HG03342 (cell line): ENCODE measurements around the gene C13orf46.

Source experiments
- ATAC-seq: cut with Tn5 transposase; IDR thresholded peaks from one replicate; pipeline ENCODE4 v1.9.1; 2021; ENCODE audit warnings: mild to moderate bottlenecking, moderate library complexity; ENCODE audit not compliant: unreplicated experiment

Gene C13orf46

GRCh38 chr13:113972451-113973217, 1.2 kb downstream of the C13orf46 start:
- ATAC-seq = no peak

- ATAC-seq = no peak
These were observed 2.2 kb downstream of the C13orf46 start for GRCh38 chr13:113971471-113972231.

- ATAC-seq = no peak
These were observed 2.9 kb downstream of the C13orf46 start for GRCh38 chr13:113970810-113971470.

- no peak for ATAC-seq
These were observed 3.8 kb downstream of the C13orf46 start for GRCh38 chr13:113969973-113970611.

DNA sequence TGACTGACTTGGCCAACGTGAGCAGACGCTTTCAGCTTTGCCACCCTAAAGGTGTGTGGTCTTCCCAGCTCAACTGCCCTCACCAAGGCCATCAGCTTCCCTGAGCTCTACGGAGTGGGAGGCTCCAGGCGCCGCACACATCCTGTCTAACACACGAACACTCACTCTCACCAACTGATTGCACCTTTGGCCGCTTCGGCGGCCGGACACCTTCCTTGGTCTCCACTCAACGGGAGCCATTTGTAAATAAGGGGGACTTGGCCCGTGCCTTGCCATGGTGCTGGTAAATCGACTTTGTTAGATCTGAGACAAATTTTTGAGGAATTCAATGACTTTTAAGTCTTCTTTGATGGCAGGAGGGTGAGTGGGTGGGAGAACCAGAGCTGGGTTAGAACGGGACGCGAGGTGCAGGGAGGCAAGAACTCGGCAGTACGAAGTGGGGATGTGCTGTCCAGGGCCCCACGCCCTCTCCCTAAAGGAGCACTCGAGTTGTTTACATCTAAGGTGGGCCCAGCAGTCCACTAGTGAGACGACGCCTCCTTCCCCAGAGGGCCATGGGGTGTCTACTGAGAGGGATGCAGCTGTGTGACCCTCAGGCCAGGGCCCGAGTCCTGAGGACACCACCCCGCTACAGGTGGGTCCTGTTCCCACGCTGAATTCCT, 4.4 kb downstream of the C13orf46 start:
- ATAC-seq = no peak

- no peak for ATAC-seq
These were observed 5.2 kb downstream of the C13orf46 start for GRCh38 chr13:113968463-113969310.

GRCh38 chr13:113967729-113968462, 6.0 kb downstream of the C13orf46 start:
- ATAC-seq = no peak

- ATAC-seq = no peak
These were observed 6.6 kb downstream of the C13orf46 start for GRCh38 chr13:113967206-113967720.

GRCh38 chr13:113965968-113966884, 7.7 kb downstream of the C13orf46 start:
- no peak for ATAC-seq

DNA sequence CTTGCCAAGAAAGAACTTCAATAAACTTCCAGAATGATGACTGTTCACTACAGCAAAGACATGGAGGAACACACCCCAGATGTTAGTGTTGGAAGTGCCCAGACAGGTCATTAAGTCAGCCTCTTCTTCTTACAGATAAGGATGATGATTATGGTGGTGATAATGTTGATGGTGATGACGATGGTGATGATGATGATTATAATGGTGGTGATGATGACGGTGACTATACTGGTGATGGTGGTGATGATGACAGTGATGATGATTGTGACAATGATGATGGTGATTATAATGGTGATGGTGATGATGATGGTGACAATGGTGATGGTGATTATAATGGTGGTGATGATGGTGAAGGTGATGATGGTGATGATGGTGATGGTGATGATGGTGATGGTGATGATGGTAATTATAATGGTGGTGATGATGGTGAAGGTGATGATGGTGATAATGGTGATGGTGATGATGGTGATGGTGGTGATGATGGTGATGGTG, 8.4 kb downstream of the C13orf46 start:
- ATAC-seq = no peak

- no peak for ATAC-seq
These were observed 9.5 kb downstream of the C13orf46 start for GRCh38 chr13:113964251-113964995.

DNA sequence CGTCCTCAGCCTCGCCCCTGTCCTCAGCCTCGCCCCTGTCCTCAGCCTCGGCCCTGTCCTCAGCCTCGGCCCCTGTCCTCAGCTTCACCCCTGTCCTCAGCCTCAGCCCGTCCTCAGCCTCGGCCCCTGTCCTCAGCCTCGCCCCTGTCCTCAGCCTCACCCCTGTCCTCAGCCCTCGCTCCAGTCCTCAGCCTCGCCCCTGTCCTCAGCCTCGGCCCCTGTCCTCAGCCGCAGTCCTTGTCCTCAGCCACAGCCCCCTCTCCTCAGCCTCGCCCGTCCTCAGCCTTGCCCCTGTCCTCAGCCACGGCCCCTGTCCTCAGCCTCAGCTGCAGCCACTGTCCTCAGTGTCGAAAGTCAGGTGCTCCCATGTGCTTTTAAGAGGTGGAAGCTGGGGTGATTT, 10.5 kb downstream of the C13orf46 start:
- no peak for ATAC-seq

GRCh38 chr13:113962975-113963374, 10.9 kb downstream of the C13orf46 start:
- ATAC-seq = no peak

DNA sequence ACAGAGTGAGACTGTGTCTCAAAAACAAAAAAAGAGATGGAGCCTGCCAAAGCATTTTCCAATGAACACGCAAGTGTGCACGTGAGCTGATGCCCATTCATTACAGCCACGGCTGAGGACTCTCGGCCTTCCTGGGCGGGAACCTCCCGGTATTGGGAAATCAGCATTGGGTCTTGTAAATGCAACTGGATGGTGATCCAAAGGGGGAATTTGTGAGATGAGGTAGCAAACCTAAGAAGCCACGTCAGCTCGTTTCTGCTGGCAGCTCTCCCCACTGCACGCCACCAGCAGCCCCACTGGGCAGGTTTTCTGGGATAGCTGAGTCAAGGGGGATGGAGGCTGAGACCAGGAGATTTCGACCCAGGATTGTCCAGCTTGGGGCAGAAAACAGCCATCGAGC, 11.5 kb downstream of the C13orf46 start:
- ATAC-seq = no peak

GRCh38 chr13:113960276-113960948, 13.5 kb downstream of the C13orf46 start:
- ATAC-seq = no peak

GRCh38 chr13:113959198-113959597, 14.7 kb downstream of the C13orf46 start:
- no peak for ATAC-seq
